HepG2 (cell line): Measurements from ENCODE around the gene CERT1. TPM values are rescaled to one million over a fixed set of nuclear protein-coding genes. Genes with fewer than 3 reads are reported as not detected.
A peak's percentile ranks its signal among the peaks of the same experiment; 100 is the strongest.

Source experiments
- ATF1 ChIP-seq: IDR thresholded peaks from 2 replicates; pipeline ENCODE4 v1.6.1; 2016; ENCODE audit warnings: mild to moderate bottlenecking, control low read depth
- BHLHE40 ChIP-seq: IDR thresholded peaks from 2 replicates; pipeline ENCODE4 v1.6.1; 2011; ENCODE audit warnings: low read length, improper control_type of control experiment
- ELF1 ChIP-seq: sonication (generic); formaldehyde crosslinking; IDR thresholded peaks from 2 replicates; pipeline ENCODE4 v1.4.0; 2020; ENCODE audit warnings: missing genetic modification reagents
- FOXO1 ChIP-seq: sonication (generic); formaldehyde crosslinking; IDR thresholded peaks from 2 replicates; pipeline ENCODE4 v1.4.0; 2020; ENCODE audit warnings: missing genetic modification reagents
- HDAC1 ChIP-seq: sonication (generic); formaldehyde crosslinking; IDR thresholded peaks from 2 replicates; pipeline ENCODE4 v1.5.1; 2020; ENCODE audit warnings: mild to moderate bottlenecking, missing genetic modification reagents
- HDAC6 ChIP-seq: fragments of 200-600 bp; sonication (generic); IDR thresholded peaks from 2 replicates; pipeline ENCODE4 v1.7.0; 2017; ENCODE audit warnings: mild to moderate bottlenecking, antibody characterized with exemption, low read length, low read depth
- IRX3 ChIP-seq: sonication (generic); formaldehyde crosslinking; IDR thresholded peaks from 2 replicates; pipeline ENCODE4 v1.8.1; 2023; ENCODE audit warnings: mild to moderate bottlenecking, low read depth, missing genetic modification reagents, borderline replicate concordance
- JUN ChIP-seq: sonication (generic); formaldehyde crosslinking; IDR thresholded peaks from 2 replicates; pipeline ENCODE4 v1.4.0; 2020; ENCODE audit warnings: mild to moderate bottlenecking, missing genetic modification reagents
- KDM3A ChIP-seq: IDR thresholded peaks from 2 replicates; pipeline ENCODE4 v1.6.1; 2018; ENCODE audit warnings: low read depth, missing compliant biosample characterization
- MTA3 ChIP-seq: sonication (generic); formaldehyde crosslinking; IDR thresholded peaks from 2 replicates; pipeline ENCODE4 v1.4.0; 2020; ENCODE audit warnings: missing genetic modification reagents
- NFIC ChIP-seq: IDR thresholded peaks from 2 replicates; pipeline ENCODE4 v1.6.1; 2012; ENCODE audit warnings: mild to moderate bottlenecking, low read length, inconsistent platforms
- PITX1 ChIP-seq: sonication (generic); formaldehyde crosslinking; IDR thresholded peaks from 2 replicates; pipeline ENCODE4 v1.5.1; 2020; ENCODE audit warnings: mild to moderate bottlenecking, missing genetic modification reagents
- SOX13 ChIP-seq, 3 experiments: fragments of 450-650 bp in 1 of 3; sonication (generic) in 1 of 3; formaldehyde crosslinking in 1 of 3; IDR thresholded peaks in 2 of 3; conservative IDR thresholded peaks in 1 of 3; 2 replicates each; pipeline versions ENCODE4 v1.5.0 to v1.6.1; 2016 to 2020; ENCODE audit warnings: antibody characterized with exemption in 1 of 3, mild to moderate bottlenecking in 1 of 3, missing compliant biosample characterization in 1 of 3, missing genetic modification reagents in 1 of 3, moderate library complexity in 1 of 3
- SP5 ChIP-seq: IDR thresholded peaks from 2 replicates; pipeline ENCODE4 v1.6.1; 2016; ENCODE audit warnings: low read depth, borderline replicate concordance
- WIZ ChIP-seq: sonication (generic); formaldehyde crosslinking; IDR thresholded peaks from 2 replicates; pipeline ENCODE4 v1.5.1; 2020; ENCODE audit warnings: mild to moderate bottlenecking, missing genetic modification reagents
- ZBTB20 ChIP-seq: sonication (generic); formaldehyde crosslinking; IDR thresholded peaks from 2 replicates; pipeline ENCODE4 v1.8.1; 2023; ENCODE audit warnings: missing genetic modification reagents, low read depth, mild to moderate bottlenecking, borderline replicate concordance
- ZNF264 ChIP-seq: sonication (generic); formaldehyde crosslinking; IDR thresholded peaks from 2 replicates; pipeline ENCODE4 v1.4.0; 2020; ENCODE audit warnings: missing genetic modification reagents
- ZNF564 ChIP-seq: sonication (generic); formaldehyde crosslinking; IDR thresholded peaks from 2 replicates; pipeline ENCODE4 v1.8.1; 2023; ENCODE audit warnings: mild to moderate bottlenecking, missing genetic modification reagents
- ZNF576 ChIP-seq: sonication (generic); formaldehyde crosslinking; IDR thresholded peaks from 2 replicates; pipeline ENCODE4 v1.4.0; 2020; ENCODE audit warnings: mild to moderate bottlenecking, missing genetic modification reagents
- polyA plus RNA-seq, 8 experiments: library from polyadenylated mRNA; depleted of rRNA in 3 of 8; stranded (reverse) in 7 of 8; unstranded in 1 of 8; fragments of >200 nt; fragmentation: Illumina TruSeq in 4 of 8; extraction: Trizol in 4 of 8; gene quantifications; 2 replicates each; pipeline versions ENCODE4 v1.2.1 to v1.2.3, GENCODE V29; 2011 to 2016; ENCODE audit warnings: low read depth in 4 of 8, missing spikeins in 1 of 8, mixed read lengths in 1 of 8; ENCODE audit not compliant: insufficient read depth in 1 of 8
- total RNA-seq, 5 experiments: library from RNA; depleted of rRNA; stranded (reverse); fragments of >200 nt; fragmentation: Illumina TruSeq; extraction: Trizol; gene quantifications; 2 replicates each; pipeline ENCODE4 v1.2.3, GENCODE V29; 2016; ENCODE audit warnings: low read depth in 1 of 5
- TF ChIP-seq, protein P1 (sequence below): sonication (generic); formaldehyde crosslinking; IDR thresholded peaks from 2 replicates; pipeline ENCODE4 v1.4.0; 2020; ENCODE audit warnings: missing genetic modification reagents, mild to moderate bottlenecking, borderline replicate concordance
- TF ChIP-seq, protein P2 (sequence below): sonication (generic); formaldehyde crosslinking; conservative IDR thresholded peaks from 2 replicates; pipeline ENCODE4 v1.4.0; 2020; ENCODE audit warnings: missing genetic modification reagents
- TF ChIP-seq, protein P3 (sequence below): sonication (generic); formaldehyde crosslinking; IDR thresholded peaks from 2 replicates; pipeline ENCODE4 v1.4.0; 2020; ENCODE audit warnings: mild to moderate bottlenecking, missing genetic modification reagents
- TF ChIP-seq, protein P4 (sequence below): IDR thresholded peaks from 2 replicates; pipeline ENCODE4 v1.6.1; 2012; ENCODE audit warnings: low read depth, low read length, improper control_type of control experiment

Gene CERT1
- total and polyA plus RNA-seq, 2 of the 13 experiments (the other 11 are each of a cell fraction or from before 2014, with no cell fraction given): 8.2 to 12.7 TPM

- no peak for TF ChIP-seq ZNF264 (CRISPR knock-in tag)
- TF ChIP-seq, protein P1, sequence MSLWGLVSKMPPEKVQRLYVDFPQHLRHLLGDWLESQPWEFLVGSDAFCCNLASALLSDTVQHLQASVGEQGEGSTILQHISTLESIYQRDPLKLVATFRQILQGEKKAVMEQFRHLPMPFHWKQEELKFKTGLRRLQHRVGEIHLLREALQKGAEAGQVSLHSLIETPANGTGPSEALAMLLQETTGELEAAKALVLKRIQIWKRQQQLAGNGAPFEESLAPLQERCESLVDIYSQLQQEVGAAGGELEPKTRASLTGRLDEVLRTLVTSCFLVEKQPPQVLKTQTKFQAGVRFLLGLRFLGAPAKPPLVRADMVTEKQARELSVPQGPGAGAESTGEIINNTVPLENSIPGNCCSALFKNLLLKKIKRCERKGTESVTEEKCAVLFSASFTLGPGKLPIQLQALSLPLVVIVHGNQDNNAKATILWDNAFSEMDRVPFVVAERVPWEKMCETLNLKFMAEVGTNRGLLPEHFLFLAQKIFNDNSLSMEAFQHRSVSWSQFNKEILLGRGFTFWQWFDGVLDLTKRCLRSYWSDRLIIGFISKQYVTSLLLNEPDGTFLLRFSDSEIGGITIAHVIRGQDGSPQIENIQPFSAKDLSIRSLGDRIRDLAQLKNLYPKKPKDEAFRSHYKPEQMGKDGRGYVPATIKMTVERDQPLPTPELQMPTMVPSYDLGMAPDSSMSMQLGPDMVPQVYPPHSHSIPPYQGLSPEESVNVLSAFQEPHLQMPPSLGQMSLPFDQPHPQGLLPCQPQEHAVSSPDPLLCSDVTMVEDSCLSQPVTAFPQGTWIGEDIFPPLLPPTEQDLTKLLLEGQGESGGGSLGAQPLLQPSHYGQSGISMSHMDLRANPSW: no peak; the same call in 1 of the 2 replicates
- TF ChIP-seq FOXO1: no peak
- no peak for TF ChIP-seq ELF1
- TF ChIP-seq JUN (CRISPR knock-in tag): no peak
- no peak for TF ChIP-seq NFIC
- TF ChIP-seq, protein P2, sequence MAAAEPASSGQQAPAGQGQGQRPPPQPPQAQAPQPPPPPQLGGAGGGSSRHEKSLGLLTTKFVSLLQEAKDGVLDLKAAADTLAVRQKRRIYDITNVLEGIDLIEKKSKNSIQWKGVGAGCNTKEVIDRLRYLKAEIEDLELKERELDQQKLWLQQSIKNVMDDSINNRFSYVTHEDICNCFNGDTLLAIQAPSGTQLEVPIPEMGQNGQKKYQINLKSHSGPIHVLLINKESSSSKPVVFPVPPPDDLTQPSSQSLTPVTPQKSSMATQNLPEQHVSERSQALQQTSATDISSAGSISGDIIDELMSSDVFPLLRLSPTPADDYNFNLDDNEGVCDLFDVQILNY (CRISPR knock-in tag): no peak
- TF ChIP-seq ZNF564 (CRISPR knock-in tag): no peak
- no peak for TF ChIP-seq MTA3
- no peak for TF ChIP-seq KDM3A
- TF ChIP-seq WIZ (CRISPR knock-in tag): no peak
- TF ChIP-seq HDAC1 (CRISPR knock-in tag): no peak
- TF ChIP-seq, protein P3, sequence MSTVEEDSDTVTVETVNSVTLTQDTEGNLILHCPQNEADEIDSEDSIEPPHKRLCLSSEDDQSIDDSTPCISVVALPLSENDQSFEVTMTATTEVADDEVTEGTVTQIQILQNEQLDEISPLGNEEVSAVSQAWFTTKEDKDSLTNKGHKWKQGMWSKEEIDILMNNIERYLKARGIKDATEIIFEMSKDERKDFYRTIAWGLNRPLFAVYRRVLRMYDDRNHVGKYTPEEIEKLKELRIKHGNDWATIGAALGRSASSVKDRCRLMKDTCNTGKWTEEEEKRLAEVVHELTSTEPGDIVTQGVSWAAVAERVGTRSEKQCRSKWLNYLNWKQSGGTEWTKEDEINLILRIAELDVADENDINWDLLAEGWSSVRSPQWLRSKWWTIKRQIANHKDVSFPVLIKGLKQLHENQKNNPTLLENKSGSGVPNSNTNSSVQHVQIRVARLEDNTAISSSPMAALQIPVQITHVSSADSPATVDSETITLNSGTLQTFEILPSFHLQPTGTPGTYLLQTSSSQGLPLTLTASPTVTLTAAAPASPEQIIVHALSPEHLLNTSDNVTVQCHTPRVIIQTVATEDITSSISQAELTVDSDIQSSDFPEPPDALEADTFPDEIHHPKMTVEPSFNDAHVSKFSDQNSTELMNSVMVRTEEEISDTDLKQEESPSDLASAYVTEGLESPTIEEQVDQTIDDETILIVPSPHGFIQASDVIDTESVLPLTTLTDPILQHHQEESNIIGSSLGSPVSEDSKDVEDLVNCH (CRISPR knock-in tag): no peak
- TF ChIP-seq SOX13 (IDR thresholded peaks at IDR 0.05): no peak
- peak in 1 of 2 experiments; percentile 21; a peak in 1 of 4 replicates for TF ChIP-seq SOX13 (CRISPR knock-in tag; conservative IDR thresholded peaks at IDR 0.05 in 1 of 2, IDR thresholded peaks at IDR 0.05 in 1 of 2)
- TF ChIP-seq SP5 (CRISPR knock-in tag): 0 out of 2 replicates have a peak, but pooled peaks have one; percentile 13
- TF ChIP-seq PITX1 (CRISPR knock-in tag): 0 out of 2 replicates have a peak, but pooled peaks have one; percentile 17
- no peak for TF ChIP-seq ZNF576 (CRISPR knock-in tag)
- no peak for TF ChIP-seq HDAC6
- TF ChIP-seq, protein P4, sequence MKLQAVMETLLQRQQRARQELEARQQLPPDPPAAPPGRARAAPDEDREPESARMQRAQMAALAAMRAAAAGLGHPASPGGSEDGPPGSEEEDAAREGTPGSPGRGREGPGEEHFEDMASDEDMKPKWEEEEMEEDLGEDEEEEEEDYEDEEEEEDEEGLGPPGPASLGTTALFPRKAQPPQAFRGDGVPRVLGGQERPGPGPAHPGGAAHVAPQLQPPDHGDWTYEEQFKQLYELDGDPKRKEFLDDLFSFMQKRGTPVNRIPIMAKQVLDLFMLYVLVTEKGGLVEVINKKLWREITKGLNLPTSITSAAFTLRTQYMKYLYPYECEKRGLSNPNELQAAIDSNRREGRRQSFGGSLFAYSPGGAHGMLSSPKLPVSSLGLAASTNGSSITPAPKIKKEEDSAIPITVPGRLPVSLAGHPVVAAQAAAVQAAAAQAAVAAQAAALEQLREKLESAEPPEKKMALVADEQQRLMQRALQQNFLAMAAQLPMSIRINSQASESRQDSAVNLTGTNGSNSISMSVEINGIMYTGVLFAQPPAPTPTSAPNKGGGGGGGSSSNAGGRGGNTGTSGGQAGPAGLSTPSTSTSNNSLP: 0 out of 2 replicates have a peak, but pooled peaks have one; percentile 31
- no peak for TF ChIP-seq ZBTB20 (CRISPR knock-in tag)
- no peak for TF ChIP-seq BHLHE40
- no peak for TF ChIP-seq ATF1 (CRISPR knock-in tag)
- no peak for TF ChIP-seq IRX3 (CRISPR knock-in tag)
Measured at GRCh38 chr5:75335952-75336614, 175.3 kb downstream of the CERT1 start (continued).
